ENCODE measurements around the gene TRMT1. TPM values are rescaled to one million over a fixed set of nuclear protein-coding genes. Genes with fewer than 3 reads are reported as not detected.

The TRMT1 gene
- total and polyA plus RNA-seq, 2 donors (not counting 1 experiment from before 2014, with no cell fraction given) = 91.8 to 281 TPM

GRCh38 chr19:13095393-13095784 is 21.2 kb downstream of the TRMT1 start:
- Histone ChIP-seq H2AFZ (ENCODE audit: insufficient read depth, low read depth, low read length, poor library complexity, severe bottlenecking) (peak overlapping the region; percentile 60), H3K79me2 (ENCODE audit: control insufficient read depth, insufficient read depth, low read length) (peaks cover 27% of the 10 kb centered on the region), H3K4me1 (ENCODE audit: control insufficient read depth in 2 of 2, insufficient read depth in 2 of 2, low read length in 2 of 2) (peaks cover 26 to 50% of the 10 kb centered on the region in 2 donors), H3K27me3 (replicated peaks in 1 of 4; ENCODE audit: control extremely low read depth in 1 of 4, control insufficient read depth in 3 of 4, insufficient read depth in 4 of 4, low read length in 3 of 4) (no peaks in the 10 kb centered on the region), H3K4me2 (replicated peaks; ENCODE audit: low read depth, low read length, poor library complexity, severe bottlenecking) (peak overlapping the region; percentile 99), H3K9ac (ENCODE audit: low read length) (peak overlapping the region; percentile 78), H4K20me1 (ENCODE audit: control insufficient read depth, insufficient read depth, low read length, poor library complexity, severe bottlenecking) (peaks cover 16% of the 10 kb centered on the region), H3K27ac (ENCODE audit: low read length in 2 of 2) (peak overlapping the region; percentile 43 to 87), H3K9me3 (ENCODE audit: control extremely low read depth in 1 of 3, control insufficient read depth in 2 of 3, insufficient read depth in 1 of 3, low read length in 2 of 3) (peaks cover 0 to 4% (median 0%) of the 10 kb centered on the region in 3 donors), H3K4me3 (ENCODE audit: control extremely low read depth in 1 of 5, extremely low read depth in 1 of 5, insufficient read depth in 1 of 5, low read depth in 2 of 5, low read length in 4 of 5) (peak overlapping the region; percentile 34 to 96 (median 92)), H3K36me3 (replicated peaks in 1 of 2; ENCODE audit: control extremely low read depth in 1 of 2, control insufficient read depth in 1 of 2, extremely low read depth in 1 of 2, insufficient read depth in 2 of 2, low read length in 1 of 2) (peaks cover 3 to 15% of the 10 kb centered on the region in 2 experiments)
- TF ChIP-seq EZH2 (IDR thresholded peaks at IDR 0.05; ENCODE audit: borderline replicate concordance, insufficient read depth, low read depth, low read length, poor library complexity, severe bottlenecking) = no peak
- TF ChIP-seq, protein P1, sequence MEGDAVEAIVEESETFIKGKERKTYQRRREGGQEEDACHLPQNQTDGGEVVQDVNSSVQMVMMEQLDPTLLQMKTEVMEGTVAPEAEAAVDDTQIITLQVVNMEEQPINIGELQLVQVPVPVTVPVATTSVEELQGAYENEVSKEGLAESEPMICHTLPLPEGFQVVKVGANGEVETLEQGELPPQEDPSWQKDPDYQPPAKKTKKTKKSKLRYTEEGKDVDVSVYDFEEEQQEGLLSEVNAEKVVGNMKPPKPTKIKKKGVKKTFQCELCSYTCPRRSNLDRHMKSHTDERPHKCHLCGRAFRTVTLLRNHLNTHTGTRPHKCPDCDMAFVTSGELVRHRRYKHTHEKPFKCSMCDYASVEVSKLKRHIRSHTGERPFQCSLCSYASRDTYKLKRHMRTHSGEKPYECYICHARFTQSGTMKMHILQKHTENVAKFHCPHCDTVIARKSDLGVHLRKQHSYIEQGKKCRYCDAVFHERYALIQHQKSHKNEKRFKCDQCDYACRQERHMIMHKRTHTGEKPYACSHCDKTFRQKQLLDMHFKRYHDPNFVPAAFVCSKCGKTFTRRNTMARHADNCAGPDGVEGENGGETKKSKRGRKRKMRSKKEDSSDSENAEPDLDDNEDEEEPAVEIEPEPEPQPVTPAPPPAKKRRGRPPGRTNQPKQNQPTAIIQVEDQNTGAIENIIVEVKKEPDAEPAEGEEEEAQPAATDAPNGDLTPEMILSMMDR (IDR thresholded peaks at IDR 0.05) = no peak
- Mint-ChIP-seq H3K9me3 (ENCODE audit: insufficient read depth) (no peaks in the 10 kb centered on the region), H3K4me1 (peaks cover 43% of the 10 kb centered on the region), H3K4me3 (peak overlapping the region; percentile 93), H3K27me3 (no peaks in the 10 kb centered on the region), H3K27ac (peak overlapping the region; percentile 93)
- peak; percentile 23 for ATAC-seq (ENCODE audit: low read depth)
- DNase-seq = peak; percentile 80
- intact Hi-C loops (cut with micrococcal nuclease) = loop anchor here (1.0 kb wide), 1 partner anchor 9 kb away; no protein-coding TSS in a partner anchor
- 0% methylated on average over 22 of the region's 25 CpGs for WGBS (ENCODE audit: insufficient coverage)
- ChIA-PET POLR2A (interaction anchor here (0.5 to 4.2 kb wide), 17 partner anchors 9 to 709 kb away, joined by 3 to 107 read pairs (median 8); partner anchors contain the start of genes FBXW9, IER2, JUNB and LYL1), CTCF (interaction anchor here (0.5 to 8.2 kb wide), 22 partner anchors 9 to 299 kb away, joined by 3 to 285 read pairs (median 8); partner anchors contain the start of genes GCDH, IER2, NACC1 and RAD23A)

Data from B cell (primary cell).